NT2/D1 (cell line): ENCODE results near the gene OMP.

Source experiments
- YY1 ChIP-seq: IDR thresholded peaks from 2 replicates; pipeline ENCODE4 v1.6.1; 2011; ENCODE audit not compliant: insufficient read length, insufficient read depth
- ZNF274 ChIP-seq: IDR thresholded peaks from 2 replicates; pipeline ENCODE4 v1.6.1; 2011; ENCODE audit warnings: mild to moderate bottlenecking, low read depth, low read length

DNA sequence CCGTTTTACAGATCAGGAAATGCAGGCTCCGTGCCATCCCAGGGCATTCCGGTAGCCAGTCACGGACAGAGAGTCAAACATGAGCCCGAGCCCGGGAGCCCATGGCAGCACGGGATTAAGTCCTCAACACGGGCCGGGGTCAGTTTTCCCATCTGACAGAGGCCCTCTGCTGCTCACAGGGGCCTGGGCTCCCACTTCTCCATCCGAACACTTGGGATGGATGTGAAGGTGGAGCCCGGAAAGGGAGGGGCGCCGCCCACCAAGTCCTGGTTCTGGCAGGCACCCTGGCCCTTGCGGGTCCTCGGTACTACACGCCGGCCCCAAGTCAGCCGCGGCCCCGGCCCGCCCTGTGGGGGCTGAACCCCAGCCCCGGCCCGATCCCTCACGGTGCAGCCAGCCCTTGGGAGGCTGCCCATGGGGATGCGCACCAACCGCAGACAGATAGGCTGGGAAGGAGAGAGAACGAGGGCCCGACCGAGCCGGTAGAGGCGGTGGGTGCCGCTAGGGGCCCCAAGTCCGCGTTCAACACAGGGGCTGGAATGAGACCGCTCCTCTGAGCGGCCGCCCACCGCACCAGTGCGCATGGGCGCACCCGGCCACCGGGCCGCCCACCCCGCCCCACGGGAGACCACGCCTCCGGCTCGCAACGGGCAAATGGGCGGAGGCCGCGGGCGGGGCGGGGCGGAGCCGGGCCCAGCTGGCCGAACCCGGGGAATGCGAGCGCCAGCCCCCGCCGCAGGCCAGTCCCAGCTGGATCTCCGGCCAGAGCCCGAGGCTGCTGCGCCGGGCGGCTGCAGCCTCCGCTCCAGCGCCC lies 36.2 kb upstream of the OMP start, which contains the start of gene CAPN5:
- TF ChIP-seq YY1: no peak
- TF ChIP-seq ZNF274: no peak
